ENCODE data around the gene LRBA.
"Not testable (repeated sequence)": the region's sequence is repeated elsewhere in the genome, so short reads cannot be mapped to it uniquely, and the experiment has no call there.

LRBA gene

DNA sequence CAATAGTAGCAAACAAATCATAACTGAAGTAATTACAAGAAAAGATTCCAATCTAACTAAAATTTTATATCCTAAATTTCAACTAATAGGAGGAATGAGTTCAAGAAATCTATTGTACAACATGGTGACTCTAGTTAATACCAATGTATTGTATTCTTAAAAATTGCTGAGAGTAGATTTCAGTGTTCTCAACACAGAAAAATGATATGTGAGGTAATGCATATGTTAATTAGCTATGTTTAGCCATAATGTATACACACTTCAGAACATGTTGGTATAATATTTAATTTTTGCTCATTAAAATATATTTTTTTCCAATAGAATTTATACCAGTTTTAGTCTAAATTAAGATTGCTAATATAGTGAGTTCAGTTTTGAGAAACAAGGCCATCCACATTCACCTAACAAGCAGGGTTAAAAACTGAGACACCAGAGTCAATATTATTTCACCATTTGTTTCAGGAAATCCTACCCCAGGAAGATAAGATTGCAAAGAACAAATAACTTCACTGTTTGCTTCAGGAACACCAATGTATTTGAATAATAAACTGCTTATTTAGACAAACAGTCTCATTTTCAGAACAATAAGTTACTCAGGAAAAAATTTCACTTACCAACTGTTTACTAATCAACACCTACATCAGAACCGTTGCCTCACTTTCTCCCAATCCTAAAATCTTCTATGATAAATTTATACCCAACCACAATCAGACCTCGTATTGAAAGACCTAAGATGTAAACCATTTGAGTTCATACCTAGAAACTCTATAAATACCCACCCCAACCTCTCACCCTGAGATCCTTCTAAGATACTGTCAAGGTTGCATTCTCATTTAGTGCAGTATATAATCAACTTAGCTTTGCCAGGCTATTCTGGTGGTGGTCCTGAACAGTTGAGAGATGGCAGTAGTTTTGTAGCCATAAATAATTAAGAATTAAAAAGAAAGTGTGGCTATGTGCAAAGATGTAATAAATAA lies 300.3 kb downstream of the LRBA start:
- no peak for DNase-seq

GRCh38 chr4:150713251-150713650 lies 301.8 kb downstream of the LRBA start:
- no peak for DNase-seq

- no peak for DNase-seq
Observed at GRCh38 chr4:150710770-150711375, 304.2 kb downstream of the LRBA start.

- DNase-seq, result no peak
Observed at GRCh38 chr4:150708004-150708403, 307.1 kb downstream of the LRBA start.

DNA sequence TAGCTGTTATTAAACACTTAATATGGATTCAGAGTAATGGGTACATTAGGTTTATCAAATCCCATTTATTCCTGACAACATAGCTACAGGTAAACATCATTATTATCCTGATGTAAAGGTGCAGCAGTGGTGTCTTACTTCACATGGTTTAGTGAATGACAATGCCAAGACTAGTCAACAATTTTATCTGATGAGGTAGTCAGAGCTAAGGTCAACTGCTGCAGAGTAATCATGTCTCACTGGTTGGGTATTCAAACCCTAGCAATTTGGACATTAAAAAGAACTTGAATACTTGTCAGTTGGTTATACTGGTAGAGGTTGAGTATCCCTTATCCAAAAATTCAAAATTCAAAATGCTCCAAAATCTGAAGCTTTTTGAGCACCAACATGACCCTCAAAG lies 315.5 kb downstream of the LRBA start:
- DNase-seq, result no peak

- no peak for DNase-seq
Observed at GRCh38 chr4:150695162-150695561, 319.9 kb downstream of the LRBA start.

GRCh38 chr4:150694438-150694837 lies 320.6 kb downstream of the LRBA start:
- DNase-seq, result no peak

- DNase-seq, result no peak
Observed at GRCh38 chr4:150683775-150684350, 331.2 kb downstream of the LRBA start.

- no peak for DNase-seq
Observed at GRCh38 chr4:150682126-150682525, 333.0 kb downstream of the LRBA start.

GRCh38 chr4:150681063-150681462 lies 334.0 kb downstream of the LRBA start:
- no peak for DNase-seq

DNA sequence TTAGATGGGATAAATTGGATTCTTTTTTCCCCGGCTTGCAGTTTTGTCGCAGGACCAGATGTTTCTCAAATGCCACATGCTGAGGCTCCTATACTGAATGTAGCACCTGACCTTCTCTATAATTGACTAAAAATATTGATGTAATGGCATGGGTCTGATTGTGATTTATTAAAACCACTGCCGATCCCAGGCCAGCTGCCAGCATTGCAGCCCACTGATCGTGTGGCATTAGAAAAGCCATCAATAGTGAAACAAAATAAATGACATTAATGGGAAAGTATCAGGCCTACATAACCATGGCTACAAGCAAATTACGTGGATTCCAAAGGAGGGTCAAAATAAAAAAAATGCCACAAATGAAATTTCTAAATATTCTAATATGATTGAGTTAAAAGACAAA lies 334.4 kb downstream of the LRBA start:
- DNase-seq, result no peak

DNA sequence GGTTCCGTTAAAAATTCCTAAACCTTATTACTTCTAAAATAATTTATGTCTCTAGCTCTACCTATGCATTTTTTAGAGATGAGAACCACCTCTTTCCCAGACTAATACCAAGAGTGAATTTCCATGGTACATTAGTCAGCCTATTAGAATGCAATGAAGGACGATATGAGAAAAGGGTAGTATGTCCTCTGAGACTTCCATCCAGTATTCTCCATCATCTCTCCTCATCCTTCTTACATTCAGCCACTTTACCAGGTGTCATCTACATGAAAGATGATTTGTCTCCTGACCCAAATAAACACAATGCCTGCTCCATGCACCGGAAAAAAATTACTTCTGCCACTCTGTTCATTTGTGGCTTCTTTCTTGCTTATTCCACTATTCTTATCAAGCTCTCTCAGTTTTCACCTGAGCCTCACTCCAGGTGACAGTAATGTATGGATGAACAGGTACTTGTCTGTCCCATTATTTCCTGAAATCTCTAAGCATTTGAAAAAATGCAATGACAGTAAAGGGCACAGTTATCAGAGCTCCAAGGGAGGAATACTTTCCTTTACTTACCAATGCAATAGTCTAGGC lies 335.2 kb downstream of the LRBA start:
- DNase-seq, result no peak

DNA sequence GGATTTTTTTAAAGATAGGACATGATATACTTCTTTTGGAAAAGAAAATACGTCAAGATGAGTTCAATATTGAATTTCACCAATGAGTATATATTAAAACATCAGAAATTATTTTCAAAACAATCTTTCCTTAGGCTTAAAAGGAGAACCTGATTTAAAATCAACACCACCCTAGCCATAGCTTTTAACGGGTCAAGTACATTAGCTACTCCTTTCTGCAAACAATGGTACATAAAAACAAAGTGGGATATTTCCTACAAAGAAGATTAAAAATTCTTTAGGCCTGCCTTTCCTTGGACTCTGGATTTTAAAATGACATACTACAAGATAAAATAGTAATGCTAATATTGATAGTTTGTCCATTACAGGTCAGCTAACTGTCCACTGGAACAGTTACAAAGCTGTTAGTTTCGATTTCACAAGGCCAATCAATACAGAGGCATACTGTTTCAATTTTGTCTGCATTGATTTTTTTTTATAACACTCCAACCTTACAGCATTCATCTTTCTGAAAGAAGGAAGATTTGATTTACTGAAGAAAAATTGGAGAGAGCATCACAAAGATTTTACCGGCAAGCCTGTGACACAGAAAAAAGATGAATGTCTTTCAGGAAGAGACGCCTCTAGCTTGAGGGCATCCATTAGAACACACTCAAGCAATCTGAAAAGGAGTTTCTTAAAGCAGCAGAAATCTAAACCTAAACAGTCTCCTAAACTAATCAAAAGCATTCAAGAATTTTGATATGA lies 335.9 kb downstream of the LRBA start:
- no peak for DNase-seq

GRCh38 chr4:150673793-150674192 lies 341.3 kb downstream of the LRBA start:
- no peak for DNase-seq

DNA sequence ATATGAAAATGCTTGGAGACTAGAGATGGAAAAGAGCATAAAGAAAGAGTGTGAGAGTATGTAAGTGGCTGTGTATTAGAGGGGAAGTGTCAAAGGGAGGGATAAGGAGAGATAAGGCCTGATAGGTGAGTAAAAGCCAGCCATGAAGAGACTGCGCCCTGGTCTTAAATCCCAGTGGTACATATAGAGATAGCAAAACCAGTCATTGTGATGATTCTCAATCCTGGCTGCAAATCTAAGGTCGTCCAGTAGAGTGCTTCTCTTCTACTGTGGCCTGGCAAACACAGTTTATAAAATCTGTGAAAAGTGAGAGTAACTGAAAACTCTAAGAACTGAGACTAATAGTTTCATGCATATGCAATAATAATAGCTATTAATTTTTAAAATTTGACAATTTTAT lies 346.3 kb downstream of the LRBA start:
- no peak for DNase-seq

GRCh38 chr4:150664935-150665334 lies 350.1 kb downstream of the LRBA start:
- no peak for DNase-seq

GRCh38 chr4:150662686-150663085 lies 352.4 kb downstream of the LRBA start:
- DNase-seq, result no peak

- DNase-seq, result not testable (repeated sequence)
Observed at GRCh38 chr4:150661551-150661950, 353.5 kb downstream of the LRBA start.

GRCh38 chr4:150658258-150658657 lies 356.8 kb downstream of the LRBA start:
- DNase-seq, result not testable (repeated sequence)

- DNase-seq, result no peak
Observed at GRCh38 chr4:150656891-150657290, 358.2 kb downstream of the LRBA start.

GRCh38 chr4:150650751-150651150 lies 364.3 kb downstream of the LRBA start:
- DNase-seq, result no peak

GRCh38 chr4:150648123-150648522 lies 367.0 kb downstream of the LRBA start:
- no peak for DNase-seq

DNA sequence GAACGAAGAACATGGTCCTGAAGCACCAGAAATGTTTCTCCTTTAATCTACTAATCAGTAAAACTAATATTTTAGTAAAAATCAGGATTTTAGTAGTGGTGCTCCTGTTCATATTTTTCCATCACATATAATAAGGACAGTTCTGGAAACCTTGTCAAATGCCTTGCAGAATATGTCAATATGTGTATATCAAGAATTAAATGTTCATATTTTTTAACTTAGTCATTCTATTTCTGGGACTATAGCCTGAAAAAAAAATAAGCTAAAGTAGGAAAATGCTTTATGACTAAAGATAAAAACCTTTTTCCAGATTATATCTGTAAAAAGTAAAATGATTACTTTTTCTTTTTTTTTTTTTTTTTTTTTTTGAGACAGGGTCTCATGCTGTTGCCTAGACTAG lies 368.1 kb downstream of the LRBA start:
- DNase-seq, result no peak

Measured in NCI-H446 (cell line).